GM19351 (cell line): Measurements from ENCODE around the gene NFIX.

Source experiments
- ATAC-seq: cut with Tn5 transposase; IDR thresholded peaks from one replicate; pipeline ENCODE4 v1.9.1; 2021; ENCODE audit warnings: mild to moderate bottlenecking, moderate library complexity; ENCODE audit not compliant: unreplicated experiment

Gene NFIX

GRCh38 chr19:12987190-12987589, 8.1 kb upstream of the NFIX start:
- ATAC-seq, result no peak

- no peak for ATAC-seq
Observed at GRCh38 chr19:12987781-12988180, 7.5 kb upstream of the NFIX start.

- ATAC-seq, result no peak
Observed at GRCh38 chr19:12990431-12990830, 4.8 kb upstream of the NFIX start.

GRCh38 chr19:12990853-12991252, 4.4 kb upstream of the NFIX start:
- ATAC-seq, result no peak

- no peak for ATAC-seq
Observed at GRCh38 chr19:12991296-12991695, 4.0 kb upstream of the NFIX start.

GRCh38 chr19:12992729-12993128, 2.5 kb upstream of the NFIX start:
- no peak for ATAC-seq

GRCh38 chr19:12993562-12993961, 1.7 kb upstream of the NFIX start:
- ATAC-seq, result no peak

- no peak for ATAC-seq
Observed at GRCh38 chr19:12995596-12996405, 526 bp downstream of the NFIX start.

- no peak for ATAC-seq
Observed at GRCh38 chr19:12996406-12997094, 1.3 kb downstream of the NFIX start.

- ATAC-seq, result no peak
Observed at GRCh38 chr19:12997179-12997966, 2.1 kb downstream of the NFIX start.

GRCh38 chr19:12997967-12998940, 3.0 kb downstream of the NFIX start:
- ATAC-seq, result no peak

- no peak for ATAC-seq
Observed at GRCh38 chr19:13001166-13001501, 5.9 kb downstream of the NFIX start.

- ATAC-seq, result no peak
Observed at GRCh38 chr19:13001502-13002165, 6.4 kb downstream of the NFIX start.

- ATAC-seq, result no peak
Observed at GRCh38 chr19:13002166-13002898, 7.1 kb downstream of the NFIX start.

- ATAC-seq, result no peak
Observed at GRCh38 chr19:13003081-13003480, 7.8 kb downstream of the NFIX start.

- no peak for ATAC-seq
Observed at GRCh38 chr19:13004273-13004672, 9.0 kb downstream of the NFIX start.

- no peak for ATAC-seq
Observed at GRCh38 chr19:13005253-13005652, 10.0 kb downstream of the NFIX start.

GRCh38 chr19:13005861-13006370, 10.6 kb downstream of the NFIX start:
- ATAC-seq, result no peak
